Peyer's patch (tissue), 4 donors: Measurements from ENCODE around the gene RARB. TPM values are rescaled to one million over a fixed set of nuclear protein-coding genes. Genes with fewer than 3 reads are reported as not detected.

Source experiments
- DNase-seq, 3 donors: peaks; one replicate each; pipeline ENCODE4 v3.0.0-alpha.2; 2017 to 2019
- H3K27ac ChIP-seq, 4 donors: fragments of 200-600 bp; sonication (generic); one replicate each; pipeline ENCODE4 v1.5.1; 2016 to 2019
- H3K27me3 ChIP-seq, 2 donors: fragments of 200-600 bp; sonication (generic); one replicate each; pipeline ENCODE4 v1.5.1; 2019
- H3K36me3 ChIP-seq, 3 donors: fragments of 200-600 bp; sonication (generic); one replicate each; pipeline ENCODE4 v1.5.1; 2016 to 2019
- H3K4me1 ChIP-seq, 4 donors: fragments of 200-600 bp; sonication (generic); one replicate each; pipeline ENCODE4 v1.5.1; 2016 to 2019
- H3K4me3 ChIP-seq, 4 donors: fragments of 200-600 bp; sonication (generic); 1 replicate in 3 of 4; 2 replicates in 1 of 4; pipeline ENCODE4 v1.5.1; 2016 to 2019; ENCODE audit warnings: mild to moderate bottlenecking in 1 of 4
- H3K9me3 ChIP-seq, 4 donors: fragments of 200-600 bp; sonication (generic); one replicate each; pipeline ENCODE4 v1.5.1; 2016 to 2019; ENCODE audit warnings: mild to moderate bottlenecking in 1 of 4
- POLR2A ChIP-seq, 2 donors: fragments of 450-650 bp; IDR thresholded peaks; one replicate each; pipeline ENCODE4 v1.5.1; 2017; ENCODE audit warnings: antibody characterized with exemption in 2 of 2, mild to moderate bottlenecking in 2 of 2, moderate library complexity in 2 of 2
- total RNA-seq, 4 donors: library from RNA; depleted of rRNA; stranded (reverse); fragments of >200 nt; gene quantifications; one replicate each; pipeline ENCODE4 v1.1.0, GENCODE V29; 2016
- TF ChIP-seq, protein P1 (sequence below), 6 experiments: fragments of 450-650 bp in 4 of 6; fragments of 200-600 bp in 2 of 6; sonication (generic) in 1 of 6; IDR thresholded peaks; one replicate each; pipeline ENCODE4 v1.5.1; 2017 to 2019; ENCODE audit warnings: antibody characterized with exemption in 6 of 6, mild to moderate bottlenecking in 3 of 6, moderate library complexity in 1 of 6

The RARB gene
- total RNA-seq, 4 donors from 2014 or later = 0.53 to 4.1 (median 2.9) TPM

- H3K4me3 ChIP-seq = no peak overlapping the region
- peak in 1 of 3 donors; percentile 50 for DNase-seq
- no peaks in the 10 kb centered on the region for H3K27me3 ChIP-seq
- H3K4me1 ChIP-seq = peaks cover 0 to 10% (median 0%) of the 10 kb centered on the region in 4 donors
- H3K27ac ChIP-seq = peak overlapping the region in 3 of 4 donors; percentile 25 to 64 (median 55)
- H3K9me3 ChIP-seq = no peaks in the 10 kb centered on the region
- TF ChIP-seq, protein P1, sequence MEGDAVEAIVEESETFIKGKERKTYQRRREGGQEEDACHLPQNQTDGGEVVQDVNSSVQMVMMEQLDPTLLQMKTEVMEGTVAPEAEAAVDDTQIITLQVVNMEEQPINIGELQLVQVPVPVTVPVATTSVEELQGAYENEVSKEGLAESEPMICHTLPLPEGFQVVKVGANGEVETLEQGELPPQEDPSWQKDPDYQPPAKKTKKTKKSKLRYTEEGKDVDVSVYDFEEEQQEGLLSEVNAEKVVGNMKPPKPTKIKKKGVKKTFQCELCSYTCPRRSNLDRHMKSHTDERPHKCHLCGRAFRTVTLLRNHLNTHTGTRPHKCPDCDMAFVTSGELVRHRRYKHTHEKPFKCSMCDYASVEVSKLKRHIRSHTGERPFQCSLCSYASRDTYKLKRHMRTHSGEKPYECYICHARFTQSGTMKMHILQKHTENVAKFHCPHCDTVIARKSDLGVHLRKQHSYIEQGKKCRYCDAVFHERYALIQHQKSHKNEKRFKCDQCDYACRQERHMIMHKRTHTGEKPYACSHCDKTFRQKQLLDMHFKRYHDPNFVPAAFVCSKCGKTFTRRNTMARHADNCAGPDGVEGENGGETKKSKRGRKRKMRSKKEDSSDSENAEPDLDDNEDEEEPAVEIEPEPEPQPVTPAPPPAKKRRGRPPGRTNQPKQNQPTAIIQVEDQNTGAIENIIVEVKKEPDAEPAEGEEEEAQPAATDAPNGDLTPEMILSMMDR (IDR thresholded peaks at IDR 0.05) = no peak
- no peak for TF ChIP-seq POLR2A (IDR thresholded peaks at IDR 0.05)
- no peaks in the 10 kb centered on the region for H3K36me3 ChIP-seq
These were observed 40.8 kb downstream of the RARB start for GRCh38 chr3:25468866-25469319.

DNA sequence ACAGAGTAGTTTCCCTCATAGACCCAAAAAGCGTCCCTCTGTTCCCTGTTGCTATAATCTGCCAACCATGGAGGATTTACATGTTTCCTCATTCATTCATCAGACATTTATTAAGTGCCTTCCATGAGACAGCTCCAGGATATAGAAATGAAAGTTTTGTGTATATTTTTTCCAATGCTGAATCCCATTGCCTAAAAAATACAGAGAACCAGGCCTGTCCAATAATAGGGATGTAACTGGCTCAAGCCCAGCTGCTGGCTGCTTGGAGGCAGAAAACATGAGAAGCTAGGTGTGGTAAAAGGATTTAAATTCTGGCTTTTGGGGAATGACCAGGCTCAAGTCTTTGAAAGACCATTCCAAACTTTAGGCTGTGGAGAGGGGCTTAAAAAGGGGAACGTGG, 41.5 kb downstream of the RARB start:
- Histone ChIP-seq H3K27me3 (no peaks in the 10 kb centered on the region), H3K36me3 (no peaks in the 10 kb centered on the region), H3K27ac (peak overlapping the region in 1 of 4 donors; percentile 64), H3K9me3 (no peaks in the 10 kb centered on the region), H3K4me1 (peaks cover 0 to 10% (median 0%) of the 10 kb centered on the region in 4 donors), H3K4me3 (no peak overlapping the region)
- DNase-seq = no peak
- TF ChIP-seq, protein P1 (IDR thresholded peaks at IDR 0.05) = no peak
- TF ChIP-seq POLR2A (IDR thresholded peaks at IDR 0.05) = no peak

- Histone ChIP-seq H3K4me3 (no peak overlapping the region), H3K36me3 (no peaks in the 10 kb centered on the region), H3K4me1 (peaks cover 0 to 10% (median 0%) of the 10 kb centered on the region in 4 donors), H3K9me3 (no peaks in the 10 kb centered on the region), H3K27ac (no peak overlapping the region), H3K27me3 (no peaks in the 10 kb centered on the region)
- no peak for TF ChIP-seq POLR2A (IDR thresholded peaks at IDR 0.05)
- TF ChIP-seq, protein P1 (IDR thresholded peaks at IDR 0.05) = no peak
- no peak for DNase-seq
These were observed 43.2 kb downstream of the RARB start for GRCh38 chr3:25471081-25471768.

- Histone ChIP-seq H3K27ac (no peak overlapping the region), H3K27me3 (no peaks in the 10 kb centered on the region), H3K9me3 (no peaks in the 10 kb centered on the region), H3K4me1 (peaks cover 0 to 10% (median 0%) of the 10 kb centered on the region in 4 donors), H3K36me3 (no peaks in the 10 kb centered on the region), H3K4me3 (no peak overlapping the region)
- no peak for TF ChIP-seq POLR2A (IDR thresholded peaks at IDR 0.05)
- TF ChIP-seq, protein P1 (IDR thresholded peaks at IDR 0.05) = no peak
- no peak for DNase-seq
These were observed 44.1 kb downstream of the RARB start for GRCh38 chr3:25472153-25472552.

- H3K27me3 ChIP-seq = no peaks in the 10 kb centered on the region
- H3K9me3 ChIP-seq = no peaks in the 10 kb centered on the region
- H3K4me3 ChIP-seq = no peak overlapping the region
- no peak overlapping the region for H3K27ac ChIP-seq
- no peak for DNase-seq
- TF ChIP-seq POLR2A (IDR thresholded peaks at IDR 0.05) = no peak
- TF ChIP-seq, protein P1 (IDR thresholded peaks at IDR 0.05) = no peak
- no peaks in the 10 kb centered on the region for H3K36me3 ChIP-seq
- peaks cover 0 to 10% (median 0%) of the 10 kb centered on the region in 4 donors for H3K4me1 ChIP-seq
These were observed 44.7 kb downstream of the RARB start for GRCh38 chr3:25472731-25473130.
